Panc1 (cell line): ENCODE data around the gene SDHAF1. TPM values are rescaled to one million over a fixed set of nuclear protein-coding genes. Genes with fewer than 3 reads are reported as not detected.

Experiments used
- ATAC-seq: fragments of 200-7000 bp; cut with Tn5 transposase; 2 replicates; pipeline ENCODE4 v1.9.1; 2020; ENCODE audit warnings: mild to moderate bottlenecking, moderate library complexity
- BruUV-seq: library from RNA; stranded (reverse); fragments of 400-500 nt; replicated peaks from 2 replicates; lab custom pipeline; 2021; lab: Mats Ljungman, UMichigan
- CTCF ChIA-PET: fragments of 300-600 bp; sonication (Branson Sonifier 250); formaldehyde crosslinking; loops from one replicate; lab custom pipeline; 2022; ENCODE audit warnings: antibody characterized with exemption; lab: Charles Lee
- POLR2A ChIA-PET: fragments of 300-600 bp; sonication (Branson Sonifier 250); formaldehyde crosslinking; loops from one replicate; lab custom pipeline; 2022; ENCODE audit warnings: antibody characterized with exemption; lab: Charles Lee
- DNase-seq: peaks from one replicate; pipeline ENCODE4 v3.0.0-alpha.2; 2010; ENCODE audit warnings: low read depth, low spot score
- H3K27ac ChIP-seq: 2 replicates; pipeline ENCODE4 v1.5.1; 2011; ENCODE audit warnings: mild to moderate bottlenecking, low read length, inconsistent platforms
- H3K27me3 ChIP-seq: fragments of 200-500 bp; sonication (Bioruptor generic); 2 replicates; pipeline ENCODE4 v1.6.0; 2014; ENCODE audit warnings: low read length, inconsistent platforms; ENCODE audit not compliant: control insufficient read depth, insufficient read depth
- H3K36me3 ChIP-seq: fragments of 200-500 bp; sonication (Bioruptor generic); 2 replicates; pipeline ENCODE4 v1.5.1; 2014; ENCODE audit warnings: inconsistent platforms, mild to moderate bottlenecking, low read length, moderate library complexity; ENCODE audit not compliant: control insufficient read depth, insufficient read depth
- H3K4me1 ChIP-seq: 2 replicates; pipeline ENCODE4 v1.5.1; 2011; ENCODE audit warnings: inconsistent platforms, mild to moderate bottlenecking, low read length, moderate library complexity; ENCODE audit not compliant: control insufficient read depth, insufficient read depth
- H3K4me3 ChIP-seq, 2 experiments: 2 replicates each; pipeline ENCODE4 v1.5.1; 2011 to 2012; ENCODE audit warnings: low read depth in 2 of 2, low read length in 2 of 2, mild to moderate bottlenecking in 2 of 2, inconsistent platforms in 1 of 2, moderate library complexity in 1 of 2
- H3K9me3 ChIP-seq: fragments of 200-500 bp; sonication (Bioruptor generic); 2 replicates; pipeline ENCODE4 v1.5.1; 2014; ENCODE audit warnings: low read depth, mild to moderate bottlenecking, inconsistent platforms, low read length, moderate library complexity; ENCODE audit not compliant: control insufficient read depth, insufficient read depth
- CTCF ChIP-seq: fragments of 450-650 bp; IDR thresholded peaks from 2 replicates; pipeline ENCODE4 v1.5.1; 2017; ENCODE audit warnings: mild to moderate bottlenecking
- POLR2AphosphoS5 ChIP-seq: IDR thresholded peaks from 2 replicates; pipeline ENCODE4 v1.6.1; 2012; ENCODE audit warnings: mild to moderate bottlenecking, low read depth, low read length, moderate library complexity
- REST ChIP-seq, 2 experiments: IDR thresholded peaks; 2 replicates each; pipeline ENCODE4 v1.6.1; 2011 to 2012; ENCODE audit warnings: low read depth in 2 of 2, control low read depth in 1 of 2, low read length in 1 of 2, mild to moderate bottlenecking in 1 of 2, moderate library complexity in 1 of 2; ENCODE audit not compliant: insufficient read depth in 1 of 2
- SIN3A ChIP-seq: IDR thresholded peaks from 2 replicates; pipeline ENCODE4 v1.6.1; 2012; ENCODE audit warnings: low read depth, mild to moderate bottlenecking, low read length, moderate library complexity, borderline replicate concordance; ENCODE audit not compliant: insufficient read depth
- TCF7L2 ChIP-seq: IDR thresholded peaks from 2 replicates; pipeline ENCODE4 v1.6.1; 2011; ENCODE audit warnings: mild to moderate bottlenecking, low read depth, low read length, inconsistent platforms
- in situ Hi-C: cut with HindIII; loops from 2 replicates; pipeline ENCODE4 v1.10.0; 2016; ENCODE audit warnings: low sequenced_read_pairs, low pct_unique_long_range_greater_than_20kb
- intact Hi-C: fragments of 100-400 bp; cut with micrococcal nuclease; formaldehyde crosslinking; loops from one replicate; pipeline ENCODE4 v1.10.0; 2022; ENCODE audit not compliant: unreplicated experiment
- total RNA-seq: library from RNA; stranded (reverse); gene quantifications from one replicate; pipeline ENCODE4 v1.2.1, GENCODE V29; 2021; ENCODE audit not compliant: unreplicated experiment

SDHAF1 gene
- total RNA-seq, 1 experiment from 2014 or later: 19.0 TPM

- Histone ChIP-seq H3K4me1 (peaks cover 19% of the 10 kb centered on the region), H3K9me3 (no peaks in the 10 kb centered on the region), H3K27me3 (no peaks in the 10 kb centered on the region), H3K27ac (peak overlapping the region; percentile 62), H3K36me3 (no peaks in the 10 kb centered on the region), H3K4me3 (peak overlapping the region; percentile 46 to 64)
- TF ChIP-seq CTCF (no peak), TCF7L2 (no peak)
- DNase-seq (no peak), ATAC-seq (no peak)
- ChIA-PET CTCF (no interaction called here), POLR2A (no interaction called here)
- no TSS peak for BruUV-seq
- intact Hi-C loops (no loop called here), in situ Hi-C loops (no loop called here)
These were observed 14.8 kb downstream of the SDHAF1 start for GRCh38 chr19:36009633-36010379.

GRCh38 chr19:36010402-36010801 lies 15.4 kb downstream of the SDHAF1 start:
- intact Hi-C loops (no loop called here), in situ Hi-C loops (no loop called here)
- no peaks in the 10 kb centered on the region for H3K27me3 ChIP-seq
- no peaks in the 10 kb centered on the region for H3K9me3 ChIP-seq
- TF ChIP-seq REST (IDR thresholded peaks at IDR 0.05; ENCODE audit: insufficient read depth in 1 of 2, low read depth in 2 of 2, low read length in 1 of 2) (no peak), POLR2AphosphoS5 (no peak)
- no peak overlapping the region for H3K4me3 ChIP-seq
- H3K36me3 ChIP-seq: no peaks in the 10 kb centered on the region
- no peak for DNase-seq
- POLR2A ChIA-PET: no interaction called here
- peaks cover 25% of the 10 kb centered on the region for H3K4me1 ChIP-seq
- no peak overlapping the region for H3K27ac ChIP-seq
- CTCF ChIA-PET: no interaction called here
- BruUV-seq: no TSS peak
- ATAC-seq: no peak

GRCh38 chr19:36013280-36014011 lies 18.5 kb downstream of the SDHAF1 start:
- in situ Hi-C loops: no loop called here
- H3K4me1 ChIP-seq: peaks cover 24% of the 10 kb centered on the region
- TF ChIP-seq TCF7L2 (no peak), REST (IDR thresholded peaks at IDR 0.05; ENCODE audit: insufficient read depth in 1 of 2, low read depth in 2 of 2, low read length in 1 of 2) (no peak), POLR2AphosphoS5 (no peak), CTCF (no peak), SIN3A (no peak)
- CTCF ChIA-PET: no interaction called here
- no peak for DNase-seq
- POLR2A ChIA-PET: interaction anchor here (0.5 kb wide), 2 partner anchors 14 to 87 kb away, joined by 7 to 10 read pairs; no protein-coding TSS in a partner anchor
- no peak for ATAC-seq
- peak overlapping the region; percentile 74 to 97 for H3K4me3 ChIP-seq
- intact Hi-C loops: no loop called here
- H3K36me3 ChIP-seq: no peaks in the 10 kb centered on the region
- TSS peak; percentile 92 for BruUV-seq
- H3K9me3 ChIP-seq: no peaks in the 10 kb centered on the region
- H3K27ac ChIP-seq: peak overlapping the region; percentile 91
- H3K27me3 ChIP-seq: no peaks in the 10 kb centered on the region
